Mesodermal cell (in vitro differentiated cells): ENCODE data around the gene DENND2C.

Experiments used
- H3K27ac ChIP-seq: 2 replicates; pipeline ENCODE4 v1.7.0; 2013; ENCODE audit warnings: mild to moderate bottlenecking, low read depth, low read length, moderate library complexity; ENCODE audit not compliant: severe bottlenecking
- H3K36me3 ChIP-seq: 2 replicates; pipeline ENCODE4 v1.7.1; 2013; ENCODE audit warnings: mild to moderate bottlenecking, low read length, moderate library complexity; ENCODE audit not compliant: control insufficient read depth, insufficient read depth
- H3K4me1 ChIP-seq: one replicate; pipeline ENCODE4 v1.7.1; 2013; ENCODE audit warnings: mild to moderate bottlenecking, low read length; ENCODE audit not compliant: insufficient read depth, control insufficient read depth, poor library complexity, severe bottlenecking
- H3K4me3 ChIP-seq: 2 replicates; pipeline ENCODE4 v1.7.0; 2013; ENCODE audit warnings: low read length, control low read depth, mild to moderate bottlenecking; ENCODE audit not compliant: insufficient read depth, poor library complexity, severe bottlenecking; ENCODE audit errors: extremely low read depth
- H3K9me3 ChIP-seq: 2 replicates; pipeline ENCODE4 v1.7.1; 2013; ENCODE audit warnings: mild to moderate bottlenecking, low read length, moderate library complexity; ENCODE audit not compliant: control insufficient read depth
- WGBS, 2 experiments: methylation state at CpG; one replicate each; pipeline ENCODE4 v1.1.5; 2013; ENCODE audit warnings: missing lambda C conversion rate in 2 of 2; ENCODE audit not compliant: insufficient coverage in 2 of 2; 5-methylcytosine and 5-hydroxymethylcytosine counted together

DENND2C gene

GRCh38 chr1:114677691-114678090, 7.8 kb upstream of the DENND2C start:
- Histone ChIP-seq H3K9me3 (no peaks in the 10 kb centered on the region), H3K4me3 (no peak overlapping the region), H3K27ac (no peak overlapping the region), H3K36me3 (no peaks in the 10 kb centered on the region), H3K4me1 (no peaks in the 10 kb centered on the region)
- 86 to 94% methylated on average over 2 to 3 of the region's 5 CpGs for WGBS, 2 experiments

GRCh38 chr1:114676115-114676514, 6.3 kb upstream of the DENND2C start:
- no peak overlapping the region for H3K4me3 ChIP-seq
- no peaks in the 10 kb centered on the region for H3K9me3 ChIP-seq
- no peaks in the 10 kb centered on the region for H3K36me3 ChIP-seq
- no peak overlapping the region for H3K27ac ChIP-seq
- no peaks in the 10 kb centered on the region for H3K4me1 ChIP-seq
- WGBS, 2 experiments: no CpG with 5 or more reads among the region's 1 CpG

- H3K36me3 ChIP-seq: no peaks in the 10 kb centered on the region
- H3K27ac ChIP-seq: no peak overlapping the region
- H3K9me3 ChIP-seq: no peaks in the 10 kb centered on the region
- 91 to 92% methylated on average over 6 to 7 of the region's 7 CpGs for WGBS, 2 experiments
- H3K4me3 ChIP-seq: no peak overlapping the region
- H3K4me1 ChIP-seq: no peaks in the 10 kb centered on the region
Measured at GRCh38 chr1:114671939-114672275, 2.1 kb upstream of the DENND2C start.

- WGBS, 2 experiments: 88 to 89% methylated on average over 4 of the region's 9 CpGs
Measured at GRCh38 chr1:114671011-114671938, 1.4 kb upstream of the DENND2C start.

GRCh38 chr1:114670083-114671010, 498 bp upstream of the DENND2C start:
- Histone ChIP-seq H3K4me1 (no peaks in the 10 kb centered on the region), H3K27ac (no peak overlapping the region), H3K36me3 (no peaks in the 10 kb centered on the region), H3K9me3 (no peaks in the 10 kb centered on the region), H3K4me3 (peak overlapping the region; percentile 55)
- 1 to 3% methylated on average over 28 to 29 of the region's 45 CpGs for WGBS, 2 experiments

More at GRCh38 chr1:114671011-114671938, 1.4 kb upstream of the DENND2C start:
- H3K9me3 ChIP-seq: no peaks in the 10 kb centered on the region
- H3K27ac ChIP-seq: no peak overlapping the region
- no peak overlapping the region for H3K4me3 ChIP-seq
- H3K4me1 ChIP-seq: no peaks in the 10 kb centered on the region
- no peaks in the 10 kb centered on the region for H3K36me3 ChIP-seq

- no peaks in the 10 kb centered on the region for H3K4me1 ChIP-seq
- no peak overlapping the region for H3K27ac ChIP-seq
- no peaks in the 10 kb centered on the region for H3K9me3 ChIP-seq
- H3K4me3 ChIP-seq: peak overlapping the region; percentile 55
- WGBS, 2 experiments: 54 to 59% methylated on average over 7 to 9 of the region's 13 CpGs
- no peaks in the 10 kb centered on the region for H3K36me3 ChIP-seq
Measured at GRCh38 chr1:114668784-114669561, 876 bp downstream of the DENND2C start.

- H3K4me3 ChIP-seq: no peak overlapping the region
- no peak overlapping the region for H3K27ac ChIP-seq
- H3K9me3 ChIP-seq: no peaks in the 10 kb centered on the region
- no peaks in the 10 kb centered on the region for H3K4me1 ChIP-seq
- no peaks in the 10 kb centered on the region for H3K36me3 ChIP-seq
- 83% methylated on average over 1 of the region's 4 CpGs; no CpG with 5 or more reads in 1 of the 2 experiments for WGBS, 2 experiments
Measured at GRCh38 chr1:114668373-114668772, 1.5 kb downstream of the DENND2C start.

- Histone ChIP-seq H3K4me1 (no peaks in the 10 kb centered on the region), H3K4me3 (no peak overlapping the region), H3K27ac (no peak overlapping the region), H3K9me3 (no peaks in the 10 kb centered on the region), H3K36me3 (no peaks in the 10 kb centered on the region)
- 85% methylated on average over 2 of the region's 3 CpGs; no CpG with 5 or more reads in 1 of the 2 experiments for WGBS, 2 experiments
Measured at GRCh38 chr1:114666954-114667353, 2.9 kb downstream of the DENND2C start.

GRCh38 chr1:114660238-114660637, 9.6 kb downstream of the DENND2C start:
- Histone ChIP-seq H3K9me3 (no peaks in the 10 kb centered on the region), H3K27ac (no peak overlapping the region), H3K36me3 (no peaks in the 10 kb centered on the region), H3K4me3 (no peak overlapping the region), H3K4me1 (no peaks in the 10 kb centered on the region)
- 60 to 71% methylated on average over 1 of the region's 2 CpGs for WGBS, 2 experiments

GRCh38 chr1:114651893-114652292, 18.0 kb downstream of the DENND2C start:
- H3K9me3 ChIP-seq: no peaks in the 10 kb centered on the region
- no peak overlapping the region for H3K4me3 ChIP-seq
- no peaks in the 10 kb centered on the region for H3K4me1 ChIP-seq
- no peak overlapping the region for H3K27ac ChIP-seq
- WGBS, 2 experiments: 79 to 83% methylated on average over 1 to 2 of the region's 2 CpGs
- H3K36me3 ChIP-seq: no peaks in the 10 kb centered on the region
